Activated CD4-positive, CD25-positive, alpha-beta regulatory T cell (primary cell): Measurements from ENCODE around the gene HOXA13.

Experiments used
- DNase-seq, 4 experiments: peaks; one replicate each; lab custom pipeline; 2025; lab: John Stamatoyannopoulos, UW

The HOXA13 gene

GRCh38 chr7:27237735-27238334, 37.9 kb upstream of the HOXA13 start:
- DNase-seq: no peak

- DNase-seq: no peak
These were observed 35.8 kb upstream of the HOXA13 start for GRCh38 chr7:27235387-27236311.

- no peak for DNase-seq
These were observed 29.6 kb upstream of the HOXA13 start for GRCh38 chr7:27229448-27229847.

GRCh38 chr7:27224983-27225934, 25.4 kb upstream of the HOXA13 start:
- DNase-seq: no peak

GRCh38 chr7:27223941-27224575, 24.2 kb upstream of the HOXA13 start:
- no peak for DNase-seq

GRCh38 chr7:27221201-27221797, 21.4 kb upstream of the HOXA13 start:
- no peak for DNase-seq

- DNase-seq: no peak
These were observed 20.6 kb upstream of the HOXA13 start for GRCh38 chr7:27220440-27220955.

GRCh38 chr7:27219821-27220220, 19.9 kb upstream of the HOXA13 start:
- DNase-seq: no peak

- DNase-seq: no peak
These were observed 18.1 kb upstream of the HOXA13 start for GRCh38 chr7:27217951-27218350.

- no peak for DNase-seq
These were observed 15.5 kb upstream of the HOXA13 start for GRCh38 chr7:27215356-27215755.

GRCh38 chr7:27214239-27214950, 14.5 kb upstream of the HOXA13 start:
- DNase-seq: no peak

GRCh38 chr7:27213433-27214238, 13.7 kb upstream of the HOXA13 start:
- no peak for DNase-seq

- no peak for DNase-seq
These were observed 12.9 kb upstream of the HOXA13 start for GRCh38 chr7:27212497-27213432.

GRCh38 chr7:27211764-27212204, 11.9 kb upstream of the HOXA13 start:
- no peak for DNase-seq

- no peak for DNase-seq
These were observed 11.2 kb upstream of the HOXA13 start for GRCh38 chr7:27211084-27211446.

GRCh38 chr7:27210441-27211083, 10.7 kb upstream of the HOXA13 start:
- DNase-seq: peak in 2 of 4 experiments; percentile 11 to 12

- DNase-seq: no peak
These were observed 10.1 kb upstream of the HOXA13 start for GRCh38 chr7:27209933-27210440.

- no peak for DNase-seq
These were observed 9.1 kb upstream of the HOXA13 start for GRCh38 chr7:27208998-27209397.
